Activated CD8-positive, alpha-beta memory T cell treated with anti-CD3 and anti-CD28 coated beads, Interleukin-2, amount 50 U/mL, for 24 hours (primary cell): ENCODE data around the gene FAM234B.
"Not testable (repeated sequence)": the region's sequence is repeated elsewhere in the genome, so short reads cannot be mapped to it uniquely, and the experiment has no call there.

Experiments
- DNase-seq: peaks from one replicate; pipeline ENCODE4 v3.0.0-alpha.2; 2020; ENCODE audit errors: extremely low read depth

The FAM234B gene

DNA sequence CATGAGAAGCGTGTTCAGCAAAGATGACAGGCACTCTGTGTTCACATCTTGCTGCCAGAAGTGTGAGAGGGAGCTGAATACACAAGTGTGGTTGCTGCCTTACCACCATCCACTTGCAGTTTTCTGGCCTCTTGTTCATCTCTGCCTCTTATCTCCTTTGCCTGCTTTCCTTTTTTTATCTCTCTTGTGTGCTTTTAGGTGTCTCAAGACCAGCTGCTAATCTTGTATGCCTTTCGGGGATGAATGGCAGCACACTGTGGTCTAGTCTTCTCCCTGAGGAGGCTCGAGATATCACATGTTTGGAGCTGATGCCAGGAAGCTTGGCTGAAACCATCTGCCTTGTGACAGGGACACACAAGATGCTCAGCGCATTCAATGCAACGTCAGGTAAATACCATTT is 17.2 kb downstream of the FAM234B start:
- DNase-seq = no peak

- DNase-seq = no peak
These were observed 18.5 kb downstream of the FAM234B start for GRCh38 chr12:13062669-13063068.

DNA sequence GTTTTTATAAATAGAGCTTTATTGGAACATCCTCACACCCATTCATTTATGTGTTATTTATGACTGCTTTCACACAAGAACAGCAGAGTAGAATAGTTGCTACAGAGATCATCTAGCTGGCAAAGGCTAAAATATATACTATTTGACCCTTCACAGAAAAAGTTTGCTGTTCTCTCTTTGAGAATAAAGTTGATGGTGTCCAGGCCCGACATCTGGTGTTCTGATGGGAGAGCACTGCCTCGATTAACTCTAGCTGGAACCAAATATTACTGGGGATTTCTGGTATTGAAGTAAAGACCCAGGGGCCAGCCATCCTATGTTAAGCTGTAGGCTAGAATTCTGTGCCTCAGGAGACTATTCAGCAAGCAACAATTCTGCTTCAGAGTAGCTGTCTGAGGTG is 21.8 kb downstream of the FAM234B start:
- DNase-seq = no peak

DNA sequence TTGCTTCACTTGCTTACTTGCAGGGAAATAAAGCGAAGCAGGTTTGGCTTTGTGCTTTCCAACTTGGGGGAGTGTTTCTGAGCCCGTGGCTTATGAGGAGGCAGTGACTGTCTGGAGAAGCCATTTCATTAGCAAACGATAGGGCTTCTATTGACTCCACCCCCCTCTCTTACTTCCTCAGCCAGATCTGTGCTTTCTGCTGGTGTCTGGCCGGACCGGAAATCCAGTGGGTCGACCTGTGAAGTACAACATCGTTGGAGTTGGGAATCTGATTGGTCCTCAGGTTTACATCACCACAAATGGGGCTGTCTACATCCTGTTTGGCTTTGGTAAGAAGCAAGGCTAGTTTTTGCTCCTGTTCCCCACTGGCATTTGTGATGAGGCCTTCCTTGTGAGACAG is 22.3 kb downstream of the FAM234B start:
- DNase-seq = no peak

GRCh38 chr12:13067322-13067721 is 23.1 kb downstream of the FAM234B start:
- DNase-seq = no peak

DNA sequence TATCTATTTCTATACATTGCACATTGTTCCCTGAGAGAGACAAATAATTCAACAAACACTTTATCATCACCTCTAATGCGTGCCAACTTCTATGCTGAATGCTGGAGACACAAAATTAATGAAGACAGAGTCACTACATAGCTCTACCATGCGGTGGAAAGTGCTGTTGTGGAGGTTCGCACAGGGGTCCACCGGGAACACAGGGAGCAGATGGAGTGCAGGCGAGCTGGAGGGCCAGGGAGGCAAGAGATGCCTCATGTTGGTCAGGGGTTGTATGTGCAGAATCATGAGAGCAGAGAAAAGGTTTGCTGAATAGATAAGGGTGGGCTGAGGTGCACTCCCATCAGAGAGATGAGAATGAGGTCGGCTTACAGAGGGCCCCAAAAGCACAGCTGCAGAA is 25.2 kb downstream of the FAM234B start:
- DNase-seq = no peak

DNA sequence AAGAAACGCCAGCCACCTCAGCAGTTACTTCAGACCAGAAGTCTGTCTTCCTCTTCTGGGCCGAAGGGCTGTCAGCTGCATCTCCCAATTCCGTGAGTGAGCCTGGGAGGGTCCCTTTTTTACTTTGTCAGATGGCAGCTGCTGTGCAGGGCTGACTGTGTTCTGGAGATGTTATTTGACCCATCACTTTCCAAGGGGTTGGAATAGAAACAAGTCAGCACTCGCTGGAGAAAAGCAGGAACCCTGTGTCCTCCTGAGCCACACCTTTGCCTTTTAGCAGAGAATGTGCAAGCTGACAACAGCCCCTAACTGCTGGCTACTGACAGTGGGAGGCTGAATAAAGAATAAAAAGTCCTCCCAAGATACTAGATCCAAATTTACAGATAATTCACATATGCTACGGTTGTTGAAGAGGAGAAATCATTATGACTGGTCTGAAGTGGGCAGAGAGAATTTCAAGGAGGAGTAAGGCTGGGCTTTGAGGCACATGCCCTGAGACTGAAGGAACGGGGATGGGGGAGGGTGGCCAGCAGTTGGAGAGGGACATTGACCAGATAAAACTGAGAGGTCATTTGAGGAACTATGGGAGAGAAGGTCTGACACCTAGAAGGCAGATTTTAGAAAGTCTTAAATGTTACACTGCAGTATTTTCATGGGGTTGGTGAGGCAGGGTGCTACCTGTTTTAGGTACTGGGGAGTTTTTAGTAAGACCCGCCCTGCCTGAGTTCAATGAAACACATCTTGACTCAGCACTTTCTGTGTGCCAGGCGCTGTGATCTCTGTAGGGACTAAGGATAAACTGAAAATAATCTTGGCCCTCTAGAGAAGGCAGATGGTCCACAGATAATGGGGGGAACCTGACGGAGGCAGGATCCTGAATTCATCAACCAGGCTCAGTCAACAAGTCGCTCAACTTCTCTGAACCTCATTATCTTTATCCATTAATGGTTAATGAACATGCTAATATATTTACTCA is 27.4 kb downstream of the FAM234B start:
- DNase-seq = no peak

DNA sequence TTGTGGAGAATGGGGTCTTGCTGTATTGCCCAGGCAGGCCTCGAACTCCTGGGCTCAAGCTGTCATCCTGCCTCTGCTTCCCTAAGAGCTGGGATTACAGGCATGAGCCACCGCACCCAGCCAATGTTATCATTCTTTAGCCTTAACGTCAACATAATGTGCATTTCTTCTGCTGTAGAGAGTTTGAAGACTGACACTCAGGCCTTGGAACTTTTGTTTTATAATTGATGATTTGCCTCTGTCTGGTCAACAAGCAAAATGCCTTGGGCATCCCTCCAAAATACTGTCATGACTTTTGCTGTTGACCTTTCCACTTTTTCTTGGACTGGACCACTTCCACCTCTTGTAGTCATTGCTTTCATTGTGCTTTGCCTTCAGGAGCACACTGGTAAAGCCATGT is 29.0 kb downstream of the FAM234B start:
- DNase-seq = no peak

GRCh38 chr12:13074396-13075117 is 30.4 kb downstream of the FAM234B start:
- DNase-seq = no peak

- no peak for DNase-seq
These were observed 30.9 kb downstream of the FAM234B start for GRCh38 chr12:13075118-13075480.

- DNase-seq = no peak
These were observed 31.8 kb downstream of the FAM234B start for GRCh38 chr12:13075786-13076570.

- no peak for DNase-seq
These were observed 35.3 kb downstream of the FAM234B start for GRCh38 chr12:13079440-13079906.

GRCh38 chr12:13080266-13080665 is 36.1 kb downstream of the FAM234B start:
- DNase-seq = no peak

DNA sequence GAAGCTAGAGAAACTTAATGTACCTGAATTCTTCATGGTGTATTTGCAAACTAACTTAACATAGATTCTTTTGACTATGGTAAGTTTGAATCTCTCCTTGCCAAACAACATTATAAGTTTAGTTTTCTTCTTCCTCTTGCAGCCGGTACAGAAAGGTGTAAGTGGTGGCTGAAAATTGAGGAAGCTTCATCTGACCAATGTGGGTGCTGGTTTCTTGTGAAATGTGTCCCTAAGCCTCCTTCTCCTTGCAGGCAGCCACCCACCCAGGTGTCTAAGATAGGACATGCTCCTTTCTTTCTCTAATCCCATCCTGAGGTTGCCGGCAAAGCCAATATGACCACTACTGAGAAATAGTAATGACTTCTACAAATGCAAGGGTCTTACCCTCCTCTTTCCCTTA is 38.7 kb downstream of the FAM234B start:
- DNase-seq = no peak

DNA sequence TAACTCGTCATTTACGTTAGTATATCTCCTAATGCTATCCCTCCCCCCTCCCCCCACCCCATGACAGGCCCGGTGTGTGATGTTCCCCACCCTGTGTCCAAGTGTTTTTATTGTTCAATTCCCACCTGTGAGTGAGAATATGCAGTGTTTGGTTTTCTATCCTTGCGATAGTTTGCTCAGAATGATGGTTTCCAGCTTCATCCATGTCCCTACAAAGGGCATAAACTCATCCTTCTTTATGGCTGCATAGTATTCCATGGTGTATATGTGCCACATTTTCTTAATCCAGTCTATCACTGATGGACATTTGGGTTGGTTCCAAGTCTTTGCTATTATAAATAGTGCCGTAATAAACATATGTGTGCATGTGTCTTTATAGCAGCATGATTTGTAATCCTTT is 39.5 kb downstream of the FAM234B start:
- not testable (repeated sequence) for DNase-seq

DNA sequence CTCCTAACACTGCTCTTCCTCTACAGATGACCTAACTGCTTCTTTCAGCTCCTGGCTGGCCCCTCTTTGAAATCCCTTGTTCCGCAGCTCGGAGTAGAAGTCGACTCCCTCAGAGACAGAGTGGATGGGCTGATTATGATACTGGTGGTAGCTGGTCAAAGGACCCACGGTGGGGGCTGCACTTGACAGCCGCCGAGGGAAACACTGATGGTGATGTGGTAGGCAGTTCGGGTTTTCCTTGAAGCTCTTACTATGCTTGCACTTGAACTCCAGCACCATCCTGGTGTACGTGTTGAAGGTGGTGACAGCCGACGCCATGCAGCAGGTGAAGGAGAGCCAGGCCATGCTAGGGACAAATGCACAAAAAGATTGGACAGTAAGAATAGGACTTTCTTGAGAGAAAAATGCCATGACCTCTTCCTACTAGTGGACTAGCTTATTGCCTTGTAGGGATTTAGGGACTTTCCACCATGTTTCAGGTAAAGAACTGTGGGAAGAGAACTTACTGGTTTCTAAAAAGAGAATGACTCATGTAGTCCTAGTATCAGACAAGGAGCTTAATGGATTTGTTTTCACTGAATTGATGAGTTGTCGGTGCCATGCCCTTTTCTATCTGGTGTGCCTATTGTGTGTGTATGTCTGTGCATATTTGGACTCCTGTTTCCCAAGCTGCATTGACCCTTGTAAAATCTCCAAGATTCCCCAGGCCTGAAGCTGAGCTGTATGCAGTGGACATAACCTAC is 40.9 kb downstream of the FAM234B start:
- DNase-seq = no peak

GRCh38 chr12:13085968-13086686 is 41.9 kb downstream of the FAM234B start:
- no peak for DNase-seq

GRCh38 chr12:13087766-13088165 is 43.6 kb downstream of the FAM234B start:
- DNase-seq = no peak

- DNase-seq = no peak
These were observed 44.3 kb downstream of the FAM234B start for GRCh38 chr12:13088496-13088895.

GRCh38 chr12:13090054-13090453 is 45.9 kb downstream of the FAM234B start:
- DNase-seq = no peak

DNA sequence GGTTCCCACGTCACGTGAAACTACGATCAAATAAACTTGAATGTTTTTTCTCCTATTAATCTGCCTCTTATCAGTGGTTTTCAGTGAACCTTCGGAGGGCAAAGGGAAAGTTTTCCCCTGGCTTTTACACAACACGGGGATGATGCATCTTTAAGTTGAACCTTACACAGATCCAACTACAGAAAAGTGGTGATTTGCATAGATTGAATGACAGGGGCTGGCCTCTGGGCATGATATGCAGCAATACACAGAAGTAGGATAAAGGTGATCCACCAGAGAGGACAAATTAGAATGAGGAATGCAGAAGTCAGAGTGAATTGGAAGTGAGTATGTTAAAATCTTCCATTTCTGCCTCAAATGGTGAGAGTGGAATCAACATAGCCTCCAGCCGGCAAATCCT is 47.7 kb downstream of the FAM234B start:
- DNase-seq = no peak
